Peyer's patch (tissue), 4 donors: ENCODE results near the gene C1RL.

Source experiments
- CTCF ChIP-seq, 6 experiments: fragments of 450-650 bp in 4 of 6; fragments of 200-600 bp in 2 of 6; sonication (generic) in 1 of 6; IDR thresholded peaks; one replicate each; pipeline ENCODE4 v1.5.1; 2017 to 2019; ENCODE audit warnings: antibody characterized with exemption in 6 of 6, mild to moderate bottlenecking in 3 of 6, moderate library complexity in 1 of 6
- POLR2A ChIP-seq, 2 donors: fragments of 450-650 bp; IDR thresholded peaks; one replicate each; pipeline ENCODE4 v1.5.1; 2017; ENCODE audit warnings: antibody characterized with exemption in 2 of 2, mild to moderate bottlenecking in 2 of 2, moderate library complexity in 2 of 2

GRCh38 chr12:7127916-7128626 is 19.1 kb upstream of the C1RL start:
- TF ChIP-seq POLR2A (IDR thresholded peaks at IDR 0.05) (no peak), CTCF (IDR thresholded peaks at IDR 0.05) (no peak)
